ENCODE measurements around the gene SLC22A25. TPM values are rescaled to one million over a fixed set of nuclear protein-coding genes. Genes with fewer than 3 reads are reported as not detected.
A peak's percentile ranks its signal among the peaks of the same experiment; 100 is the strongest.

SLC22A25 gene
- total RNA-seq, 2 experiments from 2014 or later, result not detected

GRCh38 chr11:63226488-63227114 is 16.8 kb downstream of the SLC22A25 start:
- intact Hi-C loops (cut with micrococcal nuclease), result no loop called here

GRCh38 chr11:63214093-63214492 is 29.3 kb downstream of the SLC22A25 start:
- Mint-ChIP-seq H3K4me1 (ENCODE audit: low read depth) (no peaks in the 10 kb centered on the region), H3K4me3 (no peak overlapping the region), H3K27me3 (ENCODE audit: low read depth) (peaks cover 5% of the 10 kb centered on the region), H3K36me3 (ENCODE audit: low read depth) (no peaks in the 10 kb centered on the region), H3K9me3 (no peaks in the 10 kb centered on the region), H3K27ac (no peak overlapping the region)
- no peak for DNase-seq
- CTCF ChIA-PET, result interaction anchor here (1.0 to 2.3 kb wide), 4 partner anchors 179 to 422 kb away, joined by 3 to 9 read pairs (median 4); no protein-coding TSS in a partner anchor
- intact Hi-C loops (cut with micrococcal nuclease), result loop anchor here (5.0 kb wide), 1 partner anchor 307 kb away; no protein-coding TSS in a partner anchor

More at GRCh38 chr11:63226488-63227114, 16.8 kb downstream of the SLC22A25 start:
- Mint-ChIP-seq H3K9me3 (no peaks in the 10 kb centered on the region), H3K4me3 (no peak overlapping the region), H3K27ac (no peak overlapping the region), H3K27me3 (ENCODE audit: low read depth) (peaks cover 18% of the 10 kb centered on the region), H3K36me3 (ENCODE audit: low read depth) (no peaks in the 10 kb centered on the region), H3K4me1 (ENCODE audit: low read depth) (no peaks in the 10 kb centered on the region)
- CTCF ChIA-PET, result no interaction called here
- DNase-seq, result no peak

GRCh38 chr11:63212742-63213141 is 30.7 kb downstream of the SLC22A25 start:
- Mint-ChIP-seq H3K27me3 (ENCODE audit: low read depth) (peaks cover 9% of the 10 kb centered on the region), H3K27ac (no peak overlapping the region), H3K36me3 (ENCODE audit: low read depth) (no peaks in the 10 kb centered on the region), H3K4me3 (no peak overlapping the region), H3K9me3 (no peaks in the 10 kb centered on the region), H3K4me1 (ENCODE audit: low read depth) (no peaks in the 10 kb centered on the region)
- CTCF ChIA-PET, result interaction anchor here (0.6 to 2.3 kb wide), 12 partner anchors 12 to 423 kb away, joined by 3 to 9 read pairs (median 4); no protein-coding TSS in a partner anchor
- peak; percentile 31 for DNase-seq
- intact Hi-C loops (cut with micrococcal nuclease), result loop anchor here (1.0 to 5.0 kb wide), 2 partner anchors 177 to 305 kb away; no protein-coding TSS in a partner anchor

GRCh38 chr11:63210111-63210510 is 33.3 kb downstream of the SLC22A25 start:
- H3K27ac Mint-ChIP-seq, result no peak overlapping the region
- H3K27me3 Mint-ChIP-seq (ENCODE audit: low read depth), result peaks cover 11% of the 10 kb centered on the region
- no peaks in the 10 kb centered on the region for H3K36me3 Mint-ChIP-seq (ENCODE audit: low read depth)
- no peaks in the 10 kb centered on the region for H3K4me1 Mint-ChIP-seq (ENCODE audit: low read depth)
- CTCF ChIA-PET, result no interaction called here
- DNase-seq, result no peak
- H3K4me3 Mint-ChIP-seq, result no peak overlapping the region
- H3K9me3 Mint-ChIP-seq, result no peaks in the 10 kb centered on the region
- intact Hi-C loops (cut with micrococcal nuclease), result loop anchor here (5.0 kb wide), 1 partner anchor 303 kb away; no protein-coding TSS in a partner anchor

Other genes with a start within 250 kb of the SLC22A25 start
- not detected for gene SLC22A8, start 227.8 kb downstream of the SLC22A25 start, total RNA-seq
- not detected for gene SLC22A24, start 99.4 kb downstream of the SLC22A25 start, total RNA-seq
- gene SLC22A9, start 126.2 kb upstream of the SLC22A25 start, total RNA-seq, result not detected
- not detected for gene PLAAT5, start 247.6 kb upstream of the SLC22A25 start, total RNA-seq

Measured in activated naive CD4-positive, alpha-beta T cell treated with anti-CD3 and anti-CD28 coated beads for 36 hours (primary cell).